Endothelial cell of umbilical vein (primary cell): Measurements from ENCODE around the gene HKDC1. TPM values are rescaled to one million over a fixed set of nuclear protein-coding genes. Genes with fewer than 3 reads are reported as not detected.

ENCODE experiments used
- BruUV-seq: library from RNA; stranded (reverse); fragments of 400-500 nt; replicated peaks from 2 replicates; lab custom pipeline; 2021; lab: Mats Ljungman, UMichigan
- CTCF ChIA-PET: fragments of 300-600, 350-600 bp; sonication (Branson Sonifier 250); formaldehyde crosslinking; loops from one replicate; lab custom pipeline; 2021; ENCODE audit warnings: antibody characterized with exemption, inconsistent platforms; lab: Charles Lee
- POLR2A ChIA-PET: fragments of 300-600, 350-600 bp; sonication (Branson Sonifier 250); formaldehyde crosslinking; loops from one replicate; lab custom pipeline; 2021; ENCODE audit warnings: antibody characterized with exemption, inconsistent platforms; lab: Charles Lee
- DNase-seq: peaks from one replicate; pipeline ENCODE4 v3.0.0-alpha.2; 2011; ENCODE audit warnings: low read depth, low spot score
- FAIRE-seq: peaks from 2 replicates; lab custom pipeline; 2011; peaks lifted over from hg19 to GRCh38; lab: Jason Lieb, UNC
- H2AFZ ChIP-seq: 2 replicates; pipeline ENCODE4 v1.6.0; 2012; ENCODE audit warnings: low read depth, low read length, control low read depth, inconsistent platforms
- H3K27ac ChIP-seq: 2 replicates; pipeline ENCODE4 v1.5.1; 2011; ENCODE audit warnings: low read depth, mild to moderate bottlenecking, control low read depth, low read length, moderate library complexity; ENCODE audit not compliant: insufficient read depth
- H3K27me3 ChIP-seq, 2 experiments: 2 replicates each; pipeline versions ENCODE4 v1.6.0 to v1.6.1; 2011; ENCODE audit warnings: low read length in 2 of 2, mixed read lengths in 1 of 2; ENCODE audit not compliant: control insufficient read depth in 2 of 2, insufficient read depth in 2 of 2
- H3K36me3 ChIP-seq, 2 experiments: 2 replicates in 1 of 2; 3 replicates in 1 of 2; pipeline ENCODE4 v1.5.1; 2011; ENCODE audit warnings: low read length in 2 of 2, mild to moderate bottlenecking in 1 of 2, moderate library complexity in 1 of 2; ENCODE audit not compliant: control insufficient read depth in 2 of 2, insufficient read depth in 2 of 2; ENCODE audit errors: extremely low read depth in 1 of 2
- H3K4me1 ChIP-seq: 3 replicates; pipeline ENCODE4 v1.5.1; 2011; ENCODE audit warnings: mild to moderate bottlenecking, low read length; ENCODE audit not compliant: control insufficient read depth, insufficient read depth; ENCODE audit errors: extremely low read depth
- H3K4me2 ChIP-seq: 2 replicates; pipeline ENCODE4 v1.6.1; 2011; ENCODE audit warnings: low read length, control low read depth, mixed read lengths; ENCODE audit not compliant: insufficient read depth
- H3K4me3 ChIP-seq, 3 experiments: fragments of 200-600 bp in 1 of 3; sonication (generic), shearing (Covaris generic) in 1 of 3; replicated peaks in 1 of 3; 2 replicates each; pipeline ENCODE4 v1.5.1; 2011 to 2016; ENCODE audit warnings: control low read depth in 3 of 3, low read length in 3 of 3, mild to moderate bottlenecking in 2 of 3, inconsistent platforms in 1 of 3, low read depth in 1 of 3, moderate library complexity in 1 of 3; ENCODE audit not compliant: insufficient read depth in 1 of 3
- H3K79me2 ChIP-seq: 2 replicates; pipeline ENCODE4 v1.6.0; 2012; ENCODE audit warnings: low read length, inconsistent platforms; ENCODE audit not compliant: control insufficient read depth, insufficient read depth
- H3K9ac ChIP-seq: replicated peaks from 2 replicates; pipeline ENCODE3; 2011; ENCODE audit warnings: low read length, control low read depth; ENCODE audit not compliant: insufficient read depth; ENCODE audit errors: extremely low read depth
- H3K9me1 ChIP-seq: replicated peaks from 3 replicates; pipeline ENCODE4 v1.6.0; 2011; ENCODE audit warnings: mild to moderate bottlenecking, low read length; ENCODE audit not compliant: control insufficient read depth, insufficient read depth; ENCODE audit errors: extremely low read depth
- H3K9me3 ChIP-seq: replicated peaks from 2 replicates; pipeline ENCODE4 v1.5.1; 2012; ENCODE audit warnings: low read length, inconsistent platforms; ENCODE audit not compliant: control insufficient read depth, insufficient read depth
- H4K20me1 ChIP-seq: replicated peaks from 2 replicates; pipeline ENCODE3; 2011; ENCODE audit warnings: mild to moderate bottlenecking, low read length; ENCODE audit not compliant: control insufficient read depth, insufficient read depth; ENCODE audit errors: extremely low read depth
- CTCF ChIP-seq, 2 donors: IDR thresholded peaks; 1 replicate in 1 of 2; 2 replicates in 1 of 2; pipeline ENCODE4 v1.5.1; 2011; ENCODE audit warnings: low read length in 2 of 2, mild to moderate bottlenecking in 2 of 2, moderate library complexity in 2 of 2, control low read depth in 1 of 2, inconsistent platforms in 1 of 2, low read depth in 1 of 2; ENCODE audit not compliant: insufficient read depth in 1 of 2; ENCODE audit errors: extremely low read depth in 1 of 2
- EZH2 ChIP-seq: IDR thresholded peaks from 2 replicates; pipeline ENCODE4 v1.6.1; 2012; ENCODE audit warnings: borderline replicate concordance, low read depth, mild to moderate bottlenecking, moderate library complexity, low read length, inconsistent platforms; ENCODE audit not compliant: severe bottlenecking
- FOS ChIP-seq: IDR thresholded peaks from 2 replicates; pipeline ENCODE4 v1.6.1; 2011; ENCODE audit warnings: mild to moderate bottlenecking, low read length, moderate library complexity, borderline replicate concordance; ENCODE audit not compliant: insufficient read depth
- GATA2 ChIP-seq: IDR thresholded peaks from 2 replicates; pipeline ENCODE4 v1.7.0; 2011; ENCODE audit warnings: low read depth, mild to moderate bottlenecking, moderate library complexity, mixed read lengths, low read length; ENCODE audit not compliant: insufficient read length, insufficient read depth
- JUN ChIP-seq: IDR thresholded peaks from 2 replicates; pipeline ENCODE4 v1.6.1; 2011; ENCODE audit warnings: borderline replicate concordance, low read depth; ENCODE audit not compliant: insufficient read length, insufficient read depth
- MAX ChIP-seq: IDR thresholded peaks from 2 replicates; pipeline ENCODE4 v1.6.1; 2011; ENCODE audit not compliant: insufficient read depth, insufficient read length
- MYC ChIP-seq: IDR thresholded peaks from one replicate; pipeline ENCODE4 v1.6.1; 2011; ENCODE audit warnings: mild to moderate bottlenecking, low read depth, low read length
- POLR2A ChIP-seq: IDR thresholded peaks from 2 replicates; pipeline ENCODE4 v1.6.1; 2012; ENCODE audit warnings: low read depth, mild to moderate bottlenecking, control low read depth, low read length
- POLR2AphosphoS5 ChIP-seq: IDR thresholded peaks from 2 replicates; pipeline ENCODE4 v1.6.1; 2012; ENCODE audit warnings: low read depth, mild to moderate bottlenecking, control low read depth, low read length, moderate library complexity; ENCODE audit not compliant: insufficient read depth
- dilution Hi-C: fragments of 300-500 bp; cut with MboI; formaldehyde crosslinking; loops from one replicate; pipeline ENCODE4 v1.15.0; 2019; ENCODE audit warnings: low sequenced_read_pairs; ENCODE audit not compliant: extremely low pct_ligation_motif_present
- intact Hi-C: fragments of 100-400 bp; cut with micrococcal nuclease; formaldehyde crosslinking; loops from one replicate; pipeline ENCODE4 v1.10.0; 2022
- polyA plus RNA-seq, 4 experiments: library from polyadenylated mRNA; depleted of rRNA in 3 of 4; stranded (reverse) in 3 of 4; unstranded in 1 of 4; fragments of >200 nt; gene quantifications; 2 replicates each; pipeline versions ENCODE4 v1.2.1 to v1.2.3, GENCODE V29; 2011 to 2012; ENCODE audit warnings: missing spikeins in 1 of 4
- total RNA-seq: library from RNA; stranded (reverse); gene quantifications from 2 replicates; pipeline ENCODE4 v1.2.3, GENCODE V29; 2021

HKDC1 gene
- total and polyA plus RNA-seq, 2 donors (not counting 3 experiments of a cell fraction or from before 2014, with no cell fraction given): not detected

GRCh38 chr10:69247313-69247710 lies 27.2 kb downstream of the HKDC1 start:
- no TSS peak for BruUV-seq
- H3K36me3 ChIP-seq: no peaks in the 10 kb centered on the region
- TF ChIP-seq GATA2 (no peak), POLR2AphosphoS5 (no peak), MAX (no peak), POLR2A (no peak), CTCF (IDR thresholded peaks at IDR 0.05; ENCODE audit: extremely low read depth in 1 of 2, insufficient read depth in 1 of 2, low read depth in 1 of 2, low read length in 2 of 2) (no peak), MYC (no peak), JUN (no peak), FOS (no peak), EZH2 (no peak)
- H3K79me2 ChIP-seq: no peaks in the 10 kb centered on the region
- no peak for DNase-seq
- ChIA-PET CTCF (interaction anchor here (0.7 to 1.2 kb wide), 3 partner anchors 25 to 143 kb away, joined by 3 to 4 read pairs (median 4); no protein-coding TSS in a partner anchor), POLR2A (no interaction called here)
- H3K4me1 ChIP-seq: no peaks in the 10 kb centered on the region
- intact Hi-C loops: no loop called here
- no peaks in the 10 kb centered on the region for H4K20me1 ChIP-seq
- dilution Hi-C loops: loop anchor here (25.0 kb wide), 1 partner anchor 140 kb away; no protein-coding TSS in a partner anchor
- no peak overlapping the region for H2AFZ ChIP-seq
- no peak overlapping the region for H3K9ac ChIP-seq
- H3K9me1 ChIP-seq: no peaks in the 10 kb centered on the region
- H3K27ac ChIP-seq: no peak overlapping the region
- no peak overlapping the region for H3K4me2 ChIP-seq
- no peak for FAIRE-seq
- no peaks in the 10 kb centered on the region for H3K27me3 ChIP-seq
- H3K4me3 ChIP-seq: no peak overlapping the region
- no peaks in the 10 kb centered on the region for H3K9me3 ChIP-seq
